Activated CD4-positive, alpha-beta T cell treated with anti-CD3 and anti-CD28 coated beads, Interleukin-2, amount 10 ng/mL, durations not matched to agents 24 days and 14 days (primary cell): ENCODE measurements around the gene CDH20. TPM values are rescaled to one million over a fixed set of nuclear protein-coding genes. Genes with fewer than 3 reads are reported as not detected.
A peak's percentile ranks its signal among the peaks of the same experiment; 100 is the strongest.

ENCODE experiments used
- DNase-seq: peaks from one replicate; pipeline ENCODE4 v3.0.0; 2022
- H3K27ac Mint-ChIP-seq: one replicate; pipeline ENCODE4 v1.8.0; 2022; ENCODE audit warnings: mild to moderate bottlenecking, mixed read lengths
- H3K27me3 Mint-ChIP-seq: one replicate; pipeline ENCODE4 v1.8.0; 2022; ENCODE audit warnings: mixed read lengths
- H3K36me3 Mint-ChIP-seq: one replicate; pipeline ENCODE4 v1.8.0; 2022; ENCODE audit warnings: low read depth, mild to moderate bottlenecking, mixed read lengths
- H3K4me1 Mint-ChIP-seq: one replicate; pipeline ENCODE4 v1.8.0; 2021; ENCODE audit warnings: mixed read lengths
- H3K4me3 Mint-ChIP-seq: one replicate; pipeline ENCODE4 v1.8.0; 2022; ENCODE audit warnings: mild to moderate bottlenecking, moderate library complexity, mixed read lengths
- H3K9me3 Mint-ChIP-seq: one replicate; pipeline ENCODE4 v1.8.0; 2021; ENCODE audit warnings: mixed read lengths
- intact Hi-C: fragments of 100-400 bp; cut with micrococcal nuclease; formaldehyde crosslinking; loops from one replicate; pipeline ENCODE4 v1.15.1; 2023
- total RNA-seq: library from RNA; stranded (reverse); gene quantifications from 2 replicates; pipeline ENCODE4 v1.2.3, GENCODE V29; 2022

The CDH20 gene
- total RNA-seq, 1 donor from 2014 or later: 0.12 TPM

DNA sequence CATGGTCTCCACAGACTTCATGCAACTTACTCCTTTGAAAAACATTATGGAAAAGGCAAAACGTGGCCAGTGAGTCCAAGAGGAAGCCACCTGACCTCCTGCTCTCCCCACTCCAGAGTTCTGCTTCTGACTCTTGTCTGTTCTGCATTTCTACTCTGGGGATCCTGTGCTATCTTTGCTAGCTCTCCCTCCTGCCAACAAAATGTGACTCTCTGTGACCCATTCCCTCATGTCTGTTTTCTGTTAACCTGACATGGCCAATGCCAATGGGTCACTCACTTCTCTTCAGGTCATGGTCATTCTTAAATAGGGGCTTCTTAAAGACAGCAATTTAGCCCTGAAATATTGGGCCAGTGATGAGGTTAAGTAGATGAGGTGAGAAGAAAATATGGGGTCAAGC is 210.3 kb downstream of the CDH20 start:
- intact Hi-C loops: no loop called here
- no peaks in the 10 kb centered on the region for H3K4me1 Mint-ChIP-seq
- no peaks in the 10 kb centered on the region for H3K36me3 Mint-ChIP-seq
- H3K4me3 Mint-ChIP-seq: no peak overlapping the region
- no peak for DNase-seq
- H3K9me3 Mint-ChIP-seq: no peaks in the 10 kb centered on the region
- no peak overlapping the region for H3K27ac Mint-ChIP-seq
- H3K27me3 Mint-ChIP-seq: peaks cover under 1% of the 10 kb centered on the region

DNA sequence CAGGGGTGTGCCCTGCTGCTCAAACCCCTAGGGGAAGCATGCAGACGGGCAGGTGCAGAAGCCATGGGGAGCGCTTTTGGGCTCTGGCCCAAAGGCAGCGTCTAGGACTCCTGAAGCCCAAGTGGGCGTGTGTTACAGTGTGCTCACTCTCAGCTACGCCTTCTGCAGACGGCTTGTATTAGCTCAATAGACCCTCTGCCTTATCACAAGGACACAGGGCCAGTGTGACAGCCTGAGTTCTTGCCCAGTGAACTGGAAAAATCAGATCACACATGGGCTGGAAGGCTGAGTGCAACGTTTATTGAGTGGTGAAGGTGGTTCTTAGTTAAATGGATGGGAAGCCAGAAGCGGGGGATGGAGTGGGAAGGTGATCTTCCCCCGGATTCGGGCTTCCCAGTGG is 210.9 kb downstream of the CDH20 start:
- Mint-ChIP-seq H3K9me3 (no peaks in the 10 kb centered on the region), H3K27me3 (peaks cover 2% of the 10 kb centered on the region), H3K4me3 (no peak overlapping the region), H3K27ac (no peak overlapping the region), H3K4me1 (no peaks in the 10 kb centered on the region), H3K36me3 (no peaks in the 10 kb centered on the region)
- no peak for DNase-seq
- intact Hi-C loops: no loop called here

DNA sequence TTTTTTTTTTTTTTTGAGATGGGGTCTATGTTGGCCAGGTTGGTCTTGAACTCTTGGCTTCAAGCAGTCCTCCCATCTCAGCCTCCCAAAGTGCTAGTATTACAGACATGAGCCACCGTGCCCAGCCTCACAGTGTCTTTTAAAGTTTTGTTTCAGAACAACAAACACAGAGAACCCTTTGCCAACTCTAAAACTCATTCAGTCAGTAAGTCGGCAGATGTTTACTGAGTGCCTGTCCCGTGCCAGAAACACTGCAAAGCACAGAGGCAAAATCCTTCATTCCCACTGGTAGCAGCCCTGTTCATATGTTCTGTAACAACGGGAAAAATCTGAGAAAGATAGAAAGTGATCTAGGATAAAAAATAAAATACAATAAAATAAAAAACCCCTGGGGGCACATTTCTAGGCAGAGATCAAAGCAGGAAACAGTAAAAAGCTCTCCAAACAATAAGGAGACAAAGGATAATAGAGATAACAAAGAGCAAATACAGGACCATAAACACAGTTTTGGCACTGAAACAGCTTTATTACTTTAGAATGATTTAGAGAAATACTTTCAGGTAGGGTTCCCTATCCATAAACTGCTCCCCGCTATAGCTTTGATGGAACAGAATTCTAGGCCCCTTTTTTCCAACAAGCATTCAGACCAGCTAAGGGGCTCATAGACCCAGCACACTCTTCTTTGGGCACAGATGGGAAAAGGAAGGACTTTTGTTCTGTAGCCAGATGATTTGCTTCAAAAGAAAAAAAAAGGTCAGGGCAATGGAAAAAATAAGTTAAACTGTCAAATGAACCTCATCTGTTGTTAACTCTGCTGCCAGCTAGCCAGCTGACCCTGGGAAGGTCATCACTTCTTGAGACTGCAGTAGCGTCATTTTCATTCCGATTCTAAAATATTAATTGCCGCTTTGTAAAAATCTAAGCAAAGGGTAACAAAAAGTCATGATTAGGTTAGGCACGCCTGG is 212.3 kb downstream of the CDH20 start:
- intact Hi-C loops: no loop called here
- Mint-ChIP-seq H3K9me3 (no peaks in the 10 kb centered on the region), H3K27ac (no peak overlapping the region), H3K36me3 (no peaks in the 10 kb centered on the region), H3K4me3 (no peak overlapping the region), H3K27me3 (peaks cover 2% of the 10 kb centered on the region), H3K4me1 (no peaks in the 10 kb centered on the region)
- DNase-seq: no peak

DNA sequence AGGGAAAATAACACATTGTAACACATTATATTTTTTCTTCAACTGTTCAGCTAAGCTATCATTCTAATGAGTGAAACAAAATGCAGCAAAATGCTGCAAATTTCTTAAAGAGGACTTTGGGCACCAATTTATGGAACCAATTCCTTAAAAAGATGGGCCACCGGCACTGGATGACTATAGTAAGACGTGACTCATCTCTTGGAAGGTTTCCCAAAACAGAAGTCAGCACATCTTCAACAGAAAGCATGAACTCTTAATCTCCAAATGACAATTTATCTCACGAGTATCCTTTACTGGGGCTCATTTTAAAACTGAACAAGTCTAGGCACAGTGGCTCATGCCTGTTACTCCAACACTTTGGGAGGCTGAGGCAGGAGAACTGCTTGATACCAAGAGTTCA is 213.4 kb downstream of the CDH20 start:
- no peak for DNase-seq
- Mint-ChIP-seq H3K4me3 (no peak overlapping the region), H3K4me1 (no peaks in the 10 kb centered on the region), H3K9me3 (no peaks in the 10 kb centered on the region), H3K27me3 (peaks cover 2% of the 10 kb centered on the region), H3K27ac (no peak overlapping the region), H3K36me3 (no peaks in the 10 kb centered on the region)
- intact Hi-C loops: no loop called here

DNA sequence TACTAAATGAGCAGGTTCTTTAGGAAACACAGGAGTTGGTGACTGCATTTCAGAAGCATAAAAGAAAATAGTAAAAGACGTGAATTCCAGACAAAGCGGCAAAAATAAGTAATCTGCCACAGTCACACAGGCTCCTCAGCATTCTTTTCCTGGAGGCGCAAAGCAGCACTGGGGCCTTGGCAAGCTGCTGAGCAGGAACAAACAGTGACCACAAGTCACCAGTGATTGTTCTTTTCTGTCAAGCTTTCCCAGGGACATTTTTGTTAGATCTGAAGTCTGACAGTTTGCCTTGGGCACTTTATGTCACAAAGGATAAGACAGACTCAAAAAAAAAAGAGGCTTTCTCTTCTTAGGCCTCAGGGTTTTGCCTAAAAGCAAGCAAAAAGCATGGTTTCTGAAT is 216.2 kb downstream of the CDH20 start:
- H3K36me3 Mint-ChIP-seq: no peaks in the 10 kb centered on the region
- H3K4me1 Mint-ChIP-seq: no peaks in the 10 kb centered on the region
- no peak overlapping the region for H3K27ac Mint-ChIP-seq
- H3K27me3 Mint-ChIP-seq: peaks cover 2% of the 10 kb centered on the region
- H3K9me3 Mint-ChIP-seq: no peaks in the 10 kb centered on the region
- intact Hi-C loops: no loop called here
- no peak for DNase-seq
- H3K4me3 Mint-ChIP-seq: no peak overlapping the region

DNA sequence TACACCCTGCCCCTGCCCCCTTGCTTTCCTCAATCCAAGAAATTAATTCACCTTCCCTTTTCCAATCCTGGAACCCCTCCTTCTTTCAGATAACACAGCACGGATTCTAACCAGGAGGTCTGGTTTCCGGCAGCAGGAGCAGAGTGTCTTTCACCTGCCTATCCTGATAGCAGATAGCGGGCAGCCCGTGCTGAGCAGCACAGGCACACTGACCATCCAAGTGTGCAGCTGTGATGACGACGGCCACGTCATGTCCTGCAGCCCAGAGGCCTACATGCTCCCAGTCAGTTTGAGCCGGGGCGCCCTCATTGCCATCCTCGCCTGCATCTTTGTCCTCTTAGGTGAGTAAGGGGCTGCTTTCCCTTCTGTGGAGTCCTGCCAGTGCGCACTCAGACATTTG is 216.7 kb downstream of the CDH20 start:
- H3K27ac Mint-ChIP-seq: no peak overlapping the region
- no peak overlapping the region for H3K4me3 Mint-ChIP-seq
- intact Hi-C loops: no loop called here
- no peaks in the 10 kb centered on the region for H3K36me3 Mint-ChIP-seq
- DNase-seq: no peak
- no peaks in the 10 kb centered on the region for H3K9me3 Mint-ChIP-seq
- no peaks in the 10 kb centered on the region for H3K4me1 Mint-ChIP-seq
- H3K27me3 Mint-ChIP-seq: peaks cover 2% of the 10 kb centered on the region

DNA sequence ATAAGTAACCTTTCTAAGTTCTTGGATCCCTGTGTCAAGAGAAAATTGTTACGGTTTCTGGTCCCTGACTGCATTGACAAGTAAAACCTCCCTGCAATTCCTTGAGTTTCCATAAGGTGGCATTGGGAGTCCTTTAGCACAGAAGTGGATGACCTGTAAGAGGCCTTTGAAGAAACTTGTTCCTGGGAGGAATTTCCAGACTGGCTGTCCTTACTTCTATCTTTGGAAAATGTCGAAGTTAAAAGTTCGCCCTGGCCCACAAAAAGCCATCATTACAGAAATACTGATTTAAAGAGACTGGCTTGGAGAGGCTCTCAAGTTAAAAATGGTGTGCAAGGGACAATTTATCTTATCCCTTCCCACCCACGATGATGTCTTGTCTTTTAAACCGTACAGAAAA is 218.4 kb downstream of the CDH20 start:
- Mint-ChIP-seq H3K36me3 (no peaks in the 10 kb centered on the region), H3K27me3 (peaks cover 6% of the 10 kb centered on the region), H3K27ac (no peak overlapping the region), H3K4me3 (no peak overlapping the region), H3K9me3 (no peaks in the 10 kb centered on the region), H3K4me1 (no peaks in the 10 kb centered on the region)
- peak; percentile 72 for DNase-seq
- intact Hi-C loops: loop anchor here (1.0 kb wide), 1 partner anchor 580 kb away; no protein-coding TSS in a partner anchor

DNA sequence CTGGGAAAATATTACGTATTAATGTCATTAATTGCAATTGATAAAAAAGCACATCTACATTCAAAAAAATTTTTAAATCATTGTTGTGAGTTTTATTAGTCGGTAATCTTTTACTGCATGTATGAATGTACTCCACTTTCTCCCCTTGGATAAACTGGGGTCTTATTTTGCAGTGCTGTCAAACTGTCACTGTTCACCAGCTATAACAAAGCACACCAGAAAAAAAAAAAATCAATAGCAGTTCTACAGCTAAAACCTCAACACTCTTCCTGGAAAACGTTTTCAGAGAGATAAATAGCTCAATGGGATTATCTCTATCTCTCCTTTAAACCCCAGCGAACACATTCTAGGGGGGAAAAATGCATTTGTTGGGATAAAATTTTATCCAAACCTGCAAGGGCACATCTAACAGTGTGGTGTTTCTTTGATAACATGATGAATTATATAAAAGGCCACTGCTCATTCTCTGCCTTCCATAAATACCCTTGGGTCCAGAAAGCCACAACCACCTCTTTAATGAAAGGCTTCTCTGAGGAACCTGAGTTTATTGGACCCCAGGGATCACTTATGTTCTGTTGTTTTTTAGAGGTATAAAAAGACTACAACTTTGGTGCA is 219.9 kb downstream of the CDH20 start:
- Mint-ChIP-seq H3K9me3 (no peaks in the 10 kb centered on the region), H3K4me1 (no peaks in the 10 kb centered on the region), H3K4me3 (no peak overlapping the region), H3K36me3 (no peaks in the 10 kb centered on the region), H3K27me3 (peaks cover 9% of the 10 kb centered on the region), H3K27ac (no peak overlapping the region)
- intact Hi-C loops: no loop called here
- no peak for DNase-seq

DNA sequence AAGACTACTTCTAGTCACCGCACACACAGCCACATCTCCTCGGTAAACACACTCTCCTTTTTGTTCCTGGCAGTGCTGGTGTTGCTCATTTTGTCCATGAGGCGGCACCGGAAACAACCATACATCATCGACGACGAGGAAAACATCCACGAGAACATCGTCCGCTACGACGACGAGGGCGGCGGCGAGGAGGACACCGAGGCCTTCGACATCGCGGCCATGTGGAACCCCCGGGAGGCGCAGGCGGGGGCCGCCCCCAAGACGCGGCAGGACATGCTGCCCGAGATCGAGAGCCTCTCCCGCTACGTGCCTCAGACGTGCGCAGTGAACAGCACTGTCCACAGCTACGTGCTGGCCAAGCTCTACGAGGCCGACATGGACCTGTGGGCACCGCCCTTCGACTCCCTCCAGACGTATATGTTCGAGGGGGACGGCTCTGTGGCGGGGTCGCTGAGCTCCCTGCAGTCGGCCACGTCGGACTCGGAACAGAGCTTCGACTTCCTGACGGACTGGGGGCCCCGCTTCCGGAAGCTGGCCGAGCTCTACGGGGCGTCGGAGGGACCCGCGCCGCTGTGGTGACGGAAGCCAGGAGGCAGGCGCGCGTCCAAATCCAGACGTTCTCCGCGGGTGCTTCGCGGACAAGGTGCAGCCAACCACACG is 221.0 kb downstream of the CDH20 start:
- H3K27me3 Mint-ChIP-seq: peaks cover 8% of the 10 kb centered on the region
- no peaks in the 10 kb centered on the region for H3K4me1 Mint-ChIP-seq
- peak overlapping the region; percentile 73 for H3K27ac Mint-ChIP-seq
- H3K36me3 Mint-ChIP-seq: no peaks in the 10 kb centered on the region
- peak; percentile 59 for DNase-seq
- intact Hi-C loops: no loop called here
- H3K4me3 Mint-ChIP-seq: peak overlapping the region; percentile 62
- H3K9me3 Mint-ChIP-seq: no peaks in the 10 kb centered on the region

DNA sequence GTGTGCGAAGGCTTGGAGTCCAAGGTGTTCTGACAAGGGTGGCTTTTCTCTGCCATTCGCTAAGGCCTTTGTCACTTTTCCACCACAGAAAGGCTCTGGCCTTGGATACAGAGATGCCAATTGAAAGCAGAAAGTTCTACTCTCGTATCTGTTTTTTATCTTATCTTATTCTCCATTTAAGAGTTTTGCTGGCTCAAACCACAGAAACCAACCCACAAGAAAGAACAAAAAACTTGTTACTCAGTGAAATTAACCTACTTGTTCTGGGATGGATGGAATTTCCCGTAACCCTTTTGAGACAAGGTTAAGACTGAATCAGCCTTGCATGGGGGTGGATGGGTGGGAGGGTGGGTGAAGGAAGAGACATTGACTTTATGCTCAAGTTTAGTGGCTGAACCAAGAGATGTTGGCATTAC is 221.7 kb downstream of the CDH20 start:
- H3K27me3 Mint-ChIP-seq: peaks cover 8% of the 10 kb centered on the region
- H3K27ac Mint-ChIP-seq: peak overlapping the region; percentile 73
- DNase-seq: no peak
- H3K9me3 Mint-ChIP-seq: peaks cover 3% of the 10 kb centered on the region
- H3K36me3 Mint-ChIP-seq: no peaks in the 10 kb centered on the region
- H3K4me1 Mint-ChIP-seq: no peaks in the 10 kb centered on the region
- intact Hi-C loops: no loop called here
- no peak overlapping the region for H3K4me3 Mint-ChIP-seq

DNA sequence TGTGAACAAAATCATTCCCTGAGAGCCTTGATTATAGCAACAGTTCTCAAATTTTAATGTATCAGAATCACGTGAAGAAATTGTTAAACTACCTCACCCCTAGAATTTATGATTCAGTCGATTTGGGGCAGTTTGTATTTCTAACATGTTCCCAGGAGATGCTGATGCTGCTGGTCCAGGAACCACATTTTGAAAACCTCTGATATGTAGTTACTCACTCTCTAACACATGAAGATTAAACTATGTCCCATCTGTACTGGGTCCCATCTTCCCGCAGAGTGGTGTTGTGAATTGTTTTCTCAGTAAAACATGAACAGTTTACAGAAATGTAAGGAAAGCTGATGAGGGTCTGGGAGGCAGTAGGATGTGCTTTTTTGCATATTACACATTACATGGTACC is 223.1 kb downstream of the CDH20 start:
- H3K4me3 Mint-ChIP-seq: no peak overlapping the region
- H3K27me3 Mint-ChIP-seq: peaks cover 8% of the 10 kb centered on the region
- DNase-seq: no peak
- H3K9me3 Mint-ChIP-seq: peaks cover 9% of the 10 kb centered on the region
- no peaks in the 10 kb centered on the region for H3K36me3 Mint-ChIP-seq
- no peaks in the 10 kb centered on the region for H3K4me1 Mint-ChIP-seq
- intact Hi-C loops: no loop called here
- no peak overlapping the region for H3K27ac Mint-ChIP-seq

DNA sequence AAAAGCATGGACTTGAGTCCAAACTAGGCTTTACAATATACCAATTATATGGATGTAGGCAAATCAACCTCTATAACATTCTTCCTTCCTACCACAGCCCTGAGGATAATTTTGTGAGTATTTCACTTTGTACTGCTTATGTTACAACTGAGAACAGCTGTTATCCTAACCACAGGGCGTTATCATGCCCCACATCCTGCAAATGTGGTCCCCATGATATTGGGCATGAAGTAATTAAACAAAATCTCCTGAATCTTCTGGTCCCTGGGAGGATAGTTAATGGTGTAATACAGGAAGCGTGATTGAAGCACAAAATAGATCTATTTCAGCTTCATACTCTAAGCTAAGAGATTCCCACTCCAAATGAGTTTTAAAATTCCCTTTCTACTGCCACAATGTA is 223.6 kb downstream of the CDH20 start:
- peaks cover 8% of the 10 kb centered on the region for H3K27me3 Mint-ChIP-seq
- intact Hi-C loops: no loop called here
- no peaks in the 10 kb centered on the region for H3K4me1 Mint-ChIP-seq
- DNase-seq: no peak
- no peak overlapping the region for H3K4me3 Mint-ChIP-seq
- H3K27ac Mint-ChIP-seq: no peak overlapping the region
- peaks cover 9% of the 10 kb centered on the region for H3K9me3 Mint-ChIP-seq
- no peaks in the 10 kb centered on the region for H3K36me3 Mint-ChIP-seq

DNA sequence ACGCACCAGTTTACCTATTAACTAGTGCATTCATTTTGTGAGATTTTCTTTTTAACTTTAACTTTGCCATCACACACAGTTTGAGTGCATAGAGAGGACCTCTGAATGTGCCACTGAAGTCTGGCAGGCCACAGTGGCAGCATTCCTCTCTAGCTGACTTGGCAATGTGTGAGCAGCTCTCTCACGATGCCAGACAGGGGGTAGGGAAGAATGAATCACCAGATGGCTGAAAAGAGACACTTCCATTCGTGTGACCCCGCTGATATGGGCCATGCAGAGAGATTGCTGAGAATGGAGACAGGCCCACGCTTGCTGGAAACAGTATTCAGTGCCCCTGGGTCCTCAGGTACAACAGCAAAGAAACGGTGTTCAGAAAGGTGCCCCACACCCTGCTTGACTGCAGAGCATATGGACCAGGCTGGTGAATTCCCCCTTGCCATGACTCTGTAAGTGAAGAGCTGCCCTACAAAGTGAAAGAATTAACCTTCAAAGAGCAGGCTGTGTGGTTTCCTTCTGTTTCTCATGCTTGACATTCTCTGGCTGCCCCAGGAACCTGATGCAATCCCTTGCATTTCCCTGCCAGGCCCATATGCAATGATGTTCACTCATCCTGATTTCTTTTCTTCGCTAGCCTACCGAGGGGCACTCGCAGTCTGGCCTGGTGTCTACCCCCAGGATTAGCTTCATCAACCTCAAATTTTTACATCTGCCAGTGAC is 236.1 kb downstream of the CDH20 start:
- Mint-ChIP-seq H3K27ac (no peak overlapping the region), H3K36me3 (no peaks in the 10 kb centered on the region), H3K4me3 (no peak overlapping the region), H3K9me3 (peaks cover 4% of the 10 kb centered on the region), H3K27me3 (no peaks in the 10 kb centered on the region), H3K4me1 (no peaks in the 10 kb centered on the region)
- intact Hi-C loops: no loop called here
- DNase-seq: no peak
